Measurements from ENCODE around the gene NAA15.
"Not testable (repeated sequence)": the region's sequence is repeated elsewhere in the genome, so short reads cannot be mapped to it uniquely, and the experiment has no call there.

DNA sequence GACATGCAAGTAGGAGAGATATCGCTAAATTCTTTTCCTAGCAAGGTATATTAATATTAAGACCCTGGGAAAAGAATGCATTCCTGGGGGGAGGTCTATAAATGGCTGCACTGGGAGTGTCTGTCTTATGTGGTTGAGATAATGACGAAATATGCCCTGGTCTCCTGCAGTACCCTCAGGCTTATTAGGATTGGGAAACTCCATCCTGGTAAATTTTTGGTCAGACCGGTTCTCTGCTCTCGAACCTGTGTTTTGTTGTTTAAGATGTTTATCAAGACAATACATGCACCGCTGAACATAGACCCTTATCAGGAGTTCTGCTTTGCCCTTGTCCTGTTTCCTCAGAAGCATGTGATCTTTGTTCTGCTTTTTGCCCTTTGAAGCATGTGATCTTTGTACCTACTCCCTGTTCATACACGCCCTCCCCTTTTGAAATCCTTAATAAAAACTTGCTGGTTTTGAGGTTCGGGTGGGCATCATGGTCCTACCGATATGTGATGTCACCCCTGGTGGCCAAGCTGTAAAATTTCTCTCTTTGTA is 113.4 kb downstream of the NAA15 start:
- not testable (repeated sequence) for TF ChIP-seq FOXA1 (IDR thresholded peaks at IDR 0.05); SP1 (IDR thresholded peaks at IDR 0.05); ARNT (IDR thresholded peaks at IDR 0.05); FOXM1 (IDR thresholded peaks at IDR 0.05; ENCODE audit: borderline replicate concordance); HDGF (IDR thresholded peaks at IDR 0.05; ENCODE audit: borderline replicate concordance); PKNOX1 (IDR thresholded peaks at IDR 0.05); TARDBP (IDR thresholded peaks at IDR 0.05); ZNF384 (IDR thresholded peaks at IDR 0.05); LEF1 (IDR thresholded peaks at IDR 0.05; ENCODE audit: borderline replicate concordance); CTBP1 (IDR thresholded peaks at IDR 0.05; ENCODE audit: borderline replicate concordance)

Measured in HEK293T (cell line).